Measurements from ENCODE around the gene NAGS.

- TF ChIP-seq TOX (CRISPR knock-in tag; IDR thresholded peaks at IDR 0.05; ENCODE audit: borderline replicate concordance) = no peak
- TF ChIP-seq PATZ1 (CRISPR knock-in tag; IDR thresholded peaks at IDR 0.05; ENCODE audit: borderline replicate concordance) = no peak
- no peak for TF ChIP-seq SNAI2 (CRISPR knock-in tag; IDR thresholded peaks at IDR 0.05)
- TF ChIP-seq ZFP30 (CRISPR knock-in tag; IDR thresholded peaks at IDR 0.05) = no peak
- TF ChIP-seq ESRRG (CRISPR knock-in tag; IDR thresholded peaks at IDR 0.05) = no peak
- TF ChIP-seq POU6F1 (CRISPR knock-in tag; IDR thresholded peaks at IDR 0.05; ENCODE audit: borderline replicate concordance, low read depth) = no peak
- TF ChIP-seq TSHZ2 (CRISPR knock-in tag; IDR thresholded peaks at IDR 0.05) = no peak
- no peak for TF ChIP-seq ZC3H10 (CRISPR knock-in tag; IDR thresholded peaks at IDR 0.05)
- no peak for TF ChIP-seq ARNTL (CRISPR knock-in tag; IDR thresholded peaks at IDR 0.05; ENCODE audit: borderline replicate concordance, low read depth)
These were observed 39.6 kb downstream of the NAGS start for GRCh38 chr17:44044071-44044470.
